K562 (cell line): ENCODE results near the gene ARHGAP25. TPM values are rescaled to one million over a fixed set of nuclear protein-coding genes. Genes with fewer than 3 reads are reported as not detected.

Experiments
- ATF1 ChIP-seq, 2 experiments: fragments of 450-650 bp in 1 of 2; IDR thresholded peaks; 2 replicates each; pipeline ENCODE4 v1.6.1; 2016; ENCODE audit warnings: missing compliant biosample characterization in 1 of 2, missing genetic modification characterization in 1 of 2
- CBFA2T3 ChIP-seq: fragments of 450-650 bp; IDR thresholded peaks from 2 replicates; pipeline ENCODE4 v1.6.1; 2017
- CUX1 ChIP-seq: fragments of 200-800 bp; sonication (Bioruptor generic); IDR thresholded peaks from 2 replicates; pipeline ENCODE4 v1.6.1; 2016; ENCODE audit warnings: missing genetic modification characterization, missing compliant biosample characterization
- DLX4 ChIP-seq: fragments of 250-450 bp; sonication (Bioruptor Pico); IDR thresholded peaks from 2 replicates; pipeline ENCODE4 v1.6.1; 2021; ENCODE audit warnings: mild to moderate bottlenecking
- ESRRA ChIP-seq: fragments of 450-650 bp; IDR thresholded peaks from 2 replicates; pipeline ENCODE4 v1.6.1; 2014; ENCODE audit warnings: low read depth, mild to moderate bottlenecking, moderate library complexity, borderline replicate concordance
- FOXK2 ChIP-seq, 2 experiments: fragments of 450-650 bp; IDR thresholded peaks in 1 of 2; conservative IDR thresholded peaks in 1 of 2; 2 replicates each; pipeline ENCODE4 v1.6.1; 2016; ENCODE audit warnings: low read depth in 2 of 2, mild to moderate bottlenecking in 1 of 2
- HDAC1 ChIP-seq, 2 experiments: fragments of 450-650 bp; IDR thresholded peaks; 2 replicates each; pipeline ENCODE4 v1.6.1; 2016 to 2017; ENCODE audit warnings: inconsistent platforms in 1 of 2, mild to moderate bottlenecking in 1 of 2, moderate library complexity in 1 of 2
- NR2C1 ChIP-seq, 2 experiments: fragments of 450-650 bp; IDR thresholded peaks; 2 replicates each; pipeline ENCODE4 v1.6.1; 2017; ENCODE audit warnings: mild to moderate bottlenecking in 2 of 2, antibody characterized with exemption in 1 of 2, inconsistent platforms in 1 of 2, missing compliant biosample characterization in 1 of 2, missing genetic modification characterization in 1 of 2
- TARDBP ChIP-seq: fragments of 450-650 bp; IDR thresholded peaks from 2 replicates; pipeline ENCODE4 v1.6.1; 2016
- TRIM28 ChIP-seq: fragments of 450-650 bp; IDR thresholded peaks from 2 replicates; pipeline ENCODE4 v1.6.1; 2017
- TSHZ1 ChIP-seq: fragments of 250-450 bp; sonication (Bioruptor Pico); IDR thresholded peaks from 2 replicates; pipeline ENCODE4 v1.4.0; 2020; ENCODE audit warnings: mild to moderate bottlenecking, moderate library complexity
- ZBTB1 ChIP-seq: sonication (generic); formaldehyde crosslinking; IDR thresholded peaks from 2 replicates; pipeline ENCODE4 v1.8.1; 2023; ENCODE audit warnings: missing genetic modification reagents, low read depth, mild to moderate bottlenecking, borderline replicate concordance
- ZBTB8A ChIP-seq: fragments of 450-650 bp; IDR thresholded peaks from 2 replicates; pipeline ENCODE4 v1.6.1; 2018; ENCODE audit warnings: mild to moderate bottlenecking, moderate library complexity; ENCODE audit not compliant: partially characterized antibody
- ZNF140 ChIP-seq: fragments of 250-450 bp; sonication (Bioruptor Pico); IDR thresholded peaks from 2 replicates; pipeline ENCODE4 v1.8.0; 2021; ENCODE audit warnings: moderate library complexity, mild to moderate bottlenecking, inconsistent platforms
- ZNF274 ChIP-seq: IDR thresholded peaks from 2 replicates; pipeline ENCODE4 v1.6.1; 2011; ENCODE audit warnings: low read depth, mild to moderate bottlenecking, low read length, moderate library complexity, borderline replicate concordance
- ZNF551 ChIP-seq: fragments of 250-450 bp; sonication (Bioruptor Pico); IDR thresholded peaks from 2 replicates; pipeline ENCODE4 v1.5.0; 2021; ENCODE audit warnings: mild to moderate bottlenecking, moderate library complexity
- ZNF668 ChIP-seq: fragments of 250-450 bp; sonication (Bioruptor Pico); IDR thresholded peaks from 2 replicates; pipeline ENCODE4 v1.8.0; 2022; ENCODE audit warnings: mild to moderate bottlenecking, inconsistent platforms
- ZNF77 ChIP-seq: fragments of 250-450 bp; sonication (Bioruptor Pico); IDR thresholded peaks from 2 replicates; pipeline ENCODE4 v1.5.0; 2020
- polyA plus RNA-seq, 8 experiments: library from polyadenylated mRNA; depleted of rRNA in 4 of 8; stranded (reverse) in 5 of 8; unstranded in 3 of 8; fragments of >200 nt; fragmentation: Nextera tagmentation in 2 of 8; fragmentation: Illumina TruSeq in 1 of 8; extraction: Ambion mirVana in 2 of 8; extraction: Trizol in 1 of 8; gene quantifications; 2 replicates each; pipeline versions ENCODE4 v1.2.1 to v1.2.3, GENCODE V29; 2011 to 2014; ENCODE audit warnings: inconsistent platforms in 1 of 8, missing spikeins in 1 of 8
- total RNA-seq, 7 experiments: library from RNA; depleted of rRNA in 6 of 7; stranded (reverse); fragments of >200 nt in 6 of 7; fragmentation: Illumina TruSeq in 2 of 7; extraction: Trizol in 2 of 7; gene quantifications; 2 replicates each; pipeline versions ENCODE4 v1.2.1 to v1.2.3, GENCODE V29; 2011 to 2021; ENCODE audit warnings: low replicate concordance in 1 of 7

The ARHGAP25 gene
- total and polyA plus RNA-seq, 9 of the 15 experiments (the other 6 are each of a cell fraction or from before 2014, with no cell fraction given): 4.9 to 14.8 (median 10.7) TPM

GRCh38 chr2:68849579-68850030 lies 115.0 kb downstream of the ARHGAP25 start (continued):
- TF ChIP-seq CUX1 (CRISPR knock-in tag) (peak; percentile 77; the same call in 1 of the 2 replicates), ZBTB1 (CRISPR knock-in tag) (no peak), TRIM28 (no peak), HDAC1 (IDR thresholded peaks at IDR 0.05) (peak in 1 of 2 experiments; percentile 11; a peak in 1 of 4 replicates), TARDBP (no peak), FOXK2 (conservative IDR thresholded peaks at IDR 0.05 in 1 of 2, IDR thresholded peaks at IDR 0.05 in 1 of 2; ENCODE audit: low read depth in 2 of 2) (peak in 1 of 2 experiments; percentile 37; a peak in 1 of 4 replicates), ATF1 (CRISPR knock-in tag; IDR thresholded peaks at IDR 0.05) (no peak), ATF1 (tag; IDR thresholded peaks at IDR 0.05) (peak; percentile 67; the same call in 1 of the 2 replicates), ZNF668 (CRISPR knock-in tag) (no peak), ZNF140 (no peak), TSHZ1 (no peak), ZNF274 (no peak), ZNF77 (CRISPR knock-in tag) (no peak), ZNF551 (CRISPR knock-in tag) (no peak), NR2C1 (IDR thresholded peaks at IDR 0.05) (no peak), NR2C1 (tag; IDR thresholded peaks at IDR 0.05) (peak; percentile 36; the same call in 1 of the 2 replicates), ESRRA (0 out of 2 replicates have a peak, but pooled peaks have one; percentile 18), ZBTB8A (no peak), CBFA2T3 (peak; percentile 85), DLX4 (CRISPR knock-in tag) (no peak)
